Coronary artery (tissue), 2 donors: ENCODE data around the gene PYROXD2.
"Not testable (repeated sequence)": the region's sequence is repeated elsewhere in the genome, so short reads cannot be mapped to it uniquely, and the experiment has no call there.

Experiments used
- DNase-seq: peaks from one replicate; pipeline ENCODE4 v3.0.0-alpha.2; 2017; ENCODE audit warnings: low spot score
- H3K27ac ChIP-seq, 2 donors: fragments of 200-600 bp; sonication (generic); one replicate each; pipeline ENCODE4 v1.5.1; 2016 to 2019
- H3K4me3 ChIP-seq: fragments of 200-600 bp; sonication (generic); 2 replicates; pipeline ENCODE4 v1.5.1; 2016; ENCODE audit warnings: mild to moderate bottlenecking, moderate library complexity
- TF ChIP-seq, protein P1 (sequence below): fragments of 200-600 bp; sonication (generic); IDR thresholded peaks from one replicate; pipeline ENCODE4 v1.5.1; 2019; ENCODE audit warnings: antibody characterized with exemption

PYROXD2 gene

GRCh38 chr10:98354491-98354890 is 60.5 kb downstream of the PYROXD2 start:
- DNase-seq = no peak
- Histone ChIP-seq H3K27ac (no peak overlapping the region), H3K4me3 (no peak overlapping the region)
- TF ChIP-seq, protein P1, sequence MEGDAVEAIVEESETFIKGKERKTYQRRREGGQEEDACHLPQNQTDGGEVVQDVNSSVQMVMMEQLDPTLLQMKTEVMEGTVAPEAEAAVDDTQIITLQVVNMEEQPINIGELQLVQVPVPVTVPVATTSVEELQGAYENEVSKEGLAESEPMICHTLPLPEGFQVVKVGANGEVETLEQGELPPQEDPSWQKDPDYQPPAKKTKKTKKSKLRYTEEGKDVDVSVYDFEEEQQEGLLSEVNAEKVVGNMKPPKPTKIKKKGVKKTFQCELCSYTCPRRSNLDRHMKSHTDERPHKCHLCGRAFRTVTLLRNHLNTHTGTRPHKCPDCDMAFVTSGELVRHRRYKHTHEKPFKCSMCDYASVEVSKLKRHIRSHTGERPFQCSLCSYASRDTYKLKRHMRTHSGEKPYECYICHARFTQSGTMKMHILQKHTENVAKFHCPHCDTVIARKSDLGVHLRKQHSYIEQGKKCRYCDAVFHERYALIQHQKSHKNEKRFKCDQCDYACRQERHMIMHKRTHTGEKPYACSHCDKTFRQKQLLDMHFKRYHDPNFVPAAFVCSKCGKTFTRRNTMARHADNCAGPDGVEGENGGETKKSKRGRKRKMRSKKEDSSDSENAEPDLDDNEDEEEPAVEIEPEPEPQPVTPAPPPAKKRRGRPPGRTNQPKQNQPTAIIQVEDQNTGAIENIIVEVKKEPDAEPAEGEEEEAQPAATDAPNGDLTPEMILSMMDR = no peak

- TF ChIP-seq, protein P1 = no peak
- H3K4me3 ChIP-seq = no peak overlapping the region
- no peak overlapping the region for H3K27ac ChIP-seq
- DNase-seq = no peak
Measured at GRCh38 chr10:98353170-98353569, 61.8 kb downstream of the PYROXD2 start.

- TF ChIP-seq, protein P1 = no peak
- Histone ChIP-seq H3K4me3 (no peak overlapping the region), H3K27ac (no peak overlapping the region)
- DNase-seq = no peak
Measured at GRCh38 chr10:98351831-98352402, 63.1 kb downstream of the PYROXD2 start.

DNA sequence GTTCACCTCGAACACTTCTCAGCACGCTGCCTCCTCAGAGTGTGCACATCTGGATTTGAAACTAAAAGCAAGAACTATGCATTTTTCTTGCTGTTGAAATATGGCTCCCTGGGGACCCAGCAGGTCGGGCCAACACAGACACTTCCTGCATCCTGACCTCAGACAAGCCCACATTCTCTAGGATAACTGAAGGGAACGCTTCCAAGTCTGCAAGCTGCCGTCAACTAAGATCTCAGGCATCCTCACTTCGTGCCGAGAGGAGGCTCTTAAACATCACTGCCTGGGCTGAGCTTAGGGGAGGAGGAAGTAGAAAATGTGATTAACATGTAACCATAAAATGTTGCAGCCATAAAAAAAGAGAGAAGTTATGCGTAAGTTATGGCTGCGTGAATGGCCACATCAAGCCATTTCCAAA is 65.5 kb downstream of the PYROXD2 start:
- no peak overlapping the region for H3K27ac ChIP-seq
- H3K4me3 ChIP-seq = peak overlapping the region; percentile 31
- peak; percentile 77 for DNase-seq
- TF ChIP-seq, protein P1 = no peak

- DNase-seq = no peak
- Histone ChIP-seq H3K4me3 (no peak overlapping the region), H3K27ac (no peak overlapping the region)
- TF ChIP-seq, protein P1 = no peak
Measured at GRCh38 chr10:98346847-98347246, 68.1 kb downstream of the PYROXD2 start.

GRCh38 chr10:98344589-98345038 is 70.4 kb downstream of the PYROXD2 start:
- H3K4me3 ChIP-seq = no peak overlapping the region
- peak overlapping the region in 1 of 2 donors; percentile 35 for H3K27ac ChIP-seq
- TF ChIP-seq, protein P1 = no peak
- peak; percentile 86 for DNase-seq

DNA sequence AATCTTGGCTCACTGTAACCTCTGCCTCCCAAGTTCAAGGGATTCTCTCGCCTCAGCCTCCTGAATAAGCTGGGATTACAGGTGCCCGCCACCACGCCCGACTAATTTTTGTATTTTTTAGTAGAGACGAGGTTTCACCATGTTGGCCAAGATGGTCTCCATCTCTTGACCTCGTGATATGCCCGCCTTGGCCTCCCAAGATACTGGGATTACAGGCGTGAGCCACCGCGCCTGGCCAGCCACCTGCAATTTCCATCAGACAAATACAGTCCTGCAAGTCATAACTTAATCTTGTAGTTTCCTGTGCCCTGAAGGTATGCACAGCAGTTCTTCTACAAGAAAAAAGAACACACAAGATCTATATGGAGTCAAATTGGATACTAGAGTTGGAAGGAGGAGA is 73.3 kb downstream of the PYROXD2 start:
- not testable (repeated sequence) for H3K4me3 ChIP-seq, DNase-seq, H3K27ac ChIP-seq
